CD4-positive, alpha-beta T cell (primary cell): ENCODE data around the gene MAD2L1. TPM values are rescaled to one million over a fixed set of nuclear protein-coding genes. Genes with fewer than 3 reads are reported as not detected.
"Not testable (repeated sequence)": the region's sequence is repeated elsewhere in the genome, so short reads cannot be mapped to it uniquely, and the experiment has no call there.

Experiments
- ATAC-seq: fragments of 200-7000 bp; cut with Tn5 transposase; one replicate; pipeline ENCODE4 v1.10.0; 2022; ENCODE audit warnings: mild to moderate bottlenecking; ENCODE audit not compliant: poor library complexity
- CTCF ChIA-PET: fragments of 350-600 bp; sonication (Branson Sonifier 250); formaldehyde crosslinking; loops from one replicate; lab custom pipeline; 2021; ENCODE audit warnings: antibody characterized with exemption, inconsistent platforms; lab: Charles Lee
- POLR2A ChIA-PET: fragments of 350-600 bp; sonication (Branson Sonifier 250); formaldehyde crosslinking; loops from one replicate; lab custom pipeline; 2021; ENCODE audit warnings: antibody characterized with exemption, inconsistent platforms; lab: Charles Lee
- DNase-seq, 14 experiments: peaks; one replicate each; pipeline ENCODE4 v3.0.0-alpha.2; 2013 to 2020; ENCODE audit warnings: mixed read lengths in 2 of 14
- H3K27ac ChIP-seq, 2 donors: one replicate each; pipeline versions ENCODE4 v1.5.1 to v1.7.0; 2013; ENCODE audit warnings: low read length in 2 of 2, low read depth in 1 of 2, mild to moderate bottlenecking in 1 of 2
- H3K27me3 ChIP-seq, 2 experiments: 1 replicate in 1 of 2; 2 replicates in 1 of 2; pipeline versions ENCODE4 v1.6.1 to v1.7.0; 2013; ENCODE audit warnings: low read length in 2 of 2, control low read depth in 1 of 2, mild to moderate bottlenecking in 1 of 2, moderate library complexity in 1 of 2; ENCODE audit not compliant: insufficient read depth in 2 of 2, control insufficient read depth in 1 of 2
- H3K36me3 ChIP-seq: one replicate; pipeline ENCODE4 v1.6.1; 2013; ENCODE audit warnings: low read length, control low read depth; ENCODE audit not compliant: insufficient read depth
- H3K4me1 ChIP-seq: one replicate; pipeline ENCODE4 v1.6.1; 2013; ENCODE audit warnings: low read length, control low read depth; ENCODE audit not compliant: insufficient read depth
- H3K4me3 ChIP-seq: one replicate; pipeline ENCODE4 v1.5.1; 2013; ENCODE audit warnings: mild to moderate bottlenecking, low read length, moderate library complexity
- H3K9me3 ChIP-seq, 2 experiments: 1 replicate in 1 of 2; 2 replicates in 1 of 2; pipeline versions ENCODE4 v1.6.1 to v1.7.0; 2013; ENCODE audit warnings: low read length in 2 of 2, mild to moderate bottlenecking in 2 of 2, control low read depth in 1 of 2, moderate library complexity in 1 of 2; ENCODE audit not compliant: control insufficient read depth in 1 of 2, insufficient read depth in 1 of 2
- H3K27ac Mint-ChIP-seq: one replicate; pipeline ENCODE4 v1.8.0; 2020; ENCODE audit warnings: mixed read lengths
- H3K27me3 Mint-ChIP-seq: one replicate; pipeline ENCODE4 v1.8.0; 2021; ENCODE audit warnings: mixed read lengths
- H3K36me3 Mint-ChIP-seq: one replicate; pipeline ENCODE4 v1.8.0; 2021; ENCODE audit warnings: low read depth, mixed read lengths
- H3K4me1 Mint-ChIP-seq: one replicate; pipeline ENCODE4 v1.8.0; 2021; ENCODE audit warnings: low read depth, mixed read lengths
- H3K4me3 Mint-ChIP-seq: one replicate; pipeline ENCODE4 v1.8.0; 2020; ENCODE audit warnings: mild to moderate bottlenecking, mixed read lengths
- H3K9me3 Mint-ChIP-seq: one replicate; pipeline ENCODE4 v1.8.0; 2020; ENCODE audit warnings: mixed read lengths
- intact Hi-C, 2 experiments: fragments of 100-400 bp; cut with DNase I in 1 of 2; cut with micrococcal nuclease in 1 of 2; formaldehyde crosslinking; loops; one replicate each; pipeline versions ENCODE4 v1.15.1 to v1.9.0; 2023 to 2025; cut with DNase I, micrococcal nuclease
- total RNA-seq, 174 experiments: library from RNA in 2 of 174; stranded (reverse) in 2 of 174; gene quantifications; one replicate each; pipeline ENCODE4 v1.2.3 and lab custom pipeline; 2021 to 2026
- TF ChIP-seq, protein P1 (sequence below): fragments of 200-600 bp; IDR thresholded peaks from one replicate; pipeline ENCODE4 v1.8.0; 2022; ENCODE audit warnings: antibody characterized with exemption, mild to moderate bottlenecking

MAD2L1 gene
- total RNA-seq, 2 experiments from 2014 or later, result 4.6 to 5.6 TPM

DNA sequence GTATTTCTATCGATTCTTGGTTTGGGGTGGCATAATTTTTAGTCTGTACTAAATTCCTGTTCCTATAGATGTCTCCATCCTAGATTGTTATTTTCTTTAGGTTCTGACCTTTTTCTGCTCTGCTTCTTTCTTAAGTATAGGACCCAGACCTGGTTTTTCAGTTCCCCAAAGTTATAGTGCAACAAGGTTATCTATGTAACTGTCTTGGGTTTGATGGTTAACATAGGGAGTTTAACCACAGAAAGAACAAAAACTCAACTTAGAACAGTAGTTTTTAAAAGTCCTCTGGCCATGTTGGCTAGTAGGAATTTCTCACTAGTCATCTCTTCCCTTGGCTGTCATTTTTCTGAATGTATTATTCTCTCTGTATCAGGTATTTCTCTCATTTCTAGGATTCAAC is 38.8 kb upstream of the MAD2L1 start:
- Mint-ChIP-seq H3K4me3 (no peak overlapping the region), H3K4me1 (no peaks in the 10 kb centered on the region), H3K27ac (no peak overlapping the region), H3K27me3 (no peaks in the 10 kb centered on the region), H3K36me3 (no peaks in the 10 kb centered on the region), H3K9me3 (no peaks in the 10 kb centered on the region)
- H3K4me3 ChIP-seq, result no peak overlapping the region
- peaks cover 0 to 4% of the 10 kb centered on the region in 2 experiments for H3K9me3 ChIP-seq
- DNase-seq, result no peak
- H3K27me3 ChIP-seq, result no peaks in the 10 kb centered on the region
- CTCF ChIA-PET, result no interaction called here
- no peak overlapping the region for H3K27ac ChIP-seq
- TF ChIP-seq, protein P1, sequence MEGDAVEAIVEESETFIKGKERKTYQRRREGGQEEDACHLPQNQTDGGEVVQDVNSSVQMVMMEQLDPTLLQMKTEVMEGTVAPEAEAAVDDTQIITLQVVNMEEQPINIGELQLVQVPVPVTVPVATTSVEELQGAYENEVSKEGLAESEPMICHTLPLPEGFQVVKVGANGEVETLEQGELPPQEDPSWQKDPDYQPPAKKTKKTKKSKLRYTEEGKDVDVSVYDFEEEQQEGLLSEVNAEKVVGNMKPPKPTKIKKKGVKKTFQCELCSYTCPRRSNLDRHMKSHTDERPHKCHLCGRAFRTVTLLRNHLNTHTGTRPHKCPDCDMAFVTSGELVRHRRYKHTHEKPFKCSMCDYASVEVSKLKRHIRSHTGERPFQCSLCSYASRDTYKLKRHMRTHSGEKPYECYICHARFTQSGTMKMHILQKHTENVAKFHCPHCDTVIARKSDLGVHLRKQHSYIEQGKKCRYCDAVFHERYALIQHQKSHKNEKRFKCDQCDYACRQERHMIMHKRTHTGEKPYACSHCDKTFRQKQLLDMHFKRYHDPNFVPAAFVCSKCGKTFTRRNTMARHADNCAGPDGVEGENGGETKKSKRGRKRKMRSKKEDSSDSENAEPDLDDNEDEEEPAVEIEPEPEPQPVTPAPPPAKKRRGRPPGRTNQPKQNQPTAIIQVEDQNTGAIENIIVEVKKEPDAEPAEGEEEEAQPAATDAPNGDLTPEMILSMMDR, result no peak
- no peaks in the 10 kb centered on the region for H3K36me3 ChIP-seq
- intact Hi-C loops, result no loop called here
- H3K4me1 ChIP-seq, result no peaks in the 10 kb centered on the region
- POLR2A ChIA-PET, result no interaction called here
- no peak for ATAC-seq

DNA sequence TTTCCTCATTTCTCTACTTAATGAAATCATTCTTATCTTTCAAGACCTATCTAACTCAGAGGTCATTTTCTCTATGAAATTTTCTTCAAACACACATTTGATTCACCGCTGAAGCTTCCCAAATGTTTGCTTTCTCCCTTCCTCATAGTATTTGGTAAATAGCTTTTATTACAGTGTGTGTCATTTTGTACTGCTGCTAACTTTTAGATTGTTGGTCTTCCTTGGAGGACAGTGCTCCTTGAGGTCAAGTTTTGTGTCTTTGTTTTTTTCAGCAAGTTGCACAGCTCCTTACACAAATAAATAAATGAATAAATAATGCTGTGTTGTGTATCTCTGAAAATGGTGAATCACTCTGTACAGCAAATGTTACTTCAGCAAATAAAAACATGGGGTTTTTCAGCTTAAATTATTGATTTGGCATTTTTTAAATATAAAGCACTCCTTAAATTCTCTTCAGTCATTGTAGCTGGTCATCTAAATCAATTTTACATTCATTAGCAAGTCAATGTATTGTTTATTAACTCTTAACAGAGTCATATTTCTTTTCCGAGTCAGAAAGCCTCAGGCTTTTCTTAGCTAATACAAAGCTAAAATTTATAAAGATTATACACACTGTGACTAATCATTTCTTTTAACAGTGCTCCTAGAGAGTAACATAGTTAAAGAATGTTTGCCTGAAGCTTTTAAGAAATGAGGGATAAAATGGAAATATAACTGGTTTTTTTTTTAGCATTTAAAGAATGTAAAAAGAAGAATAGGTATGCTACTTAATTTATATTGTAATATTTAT is 30.1 kb upstream of the MAD2L1 start:
- ATAC-seq (no peak), DNase-seq (no peak)
- Histone ChIP-seq H3K4me3 (no peak overlapping the region), H3K9me3 (no peaks in the 10 kb centered on the region), H3K36me3 (no peaks in the 10 kb centered on the region), H3K4me1 (no peaks in the 10 kb centered on the region), H3K27ac (no peak overlapping the region), H3K27me3 (no peaks in the 10 kb centered on the region)
- intact Hi-C loops, result no loop called here
- POLR2A ChIA-PET, result no interaction called here
- no peak overlapping the region for H3K4me3 Mint-ChIP-seq
- no peaks in the 10 kb centered on the region for H3K36me3 Mint-ChIP-seq
- CTCF ChIA-PET, result no interaction called here
- H3K9me3 Mint-ChIP-seq, result no peaks in the 10 kb centered on the region
- H3K27ac Mint-ChIP-seq, result no peak overlapping the region
- H3K27me3 Mint-ChIP-seq, result peaks cover 24% of the 10 kb centered on the region
- TF ChIP-seq, protein P1, result no peak
- H3K4me1 Mint-ChIP-seq, result no peaks in the 10 kb centered on the region

DNA sequence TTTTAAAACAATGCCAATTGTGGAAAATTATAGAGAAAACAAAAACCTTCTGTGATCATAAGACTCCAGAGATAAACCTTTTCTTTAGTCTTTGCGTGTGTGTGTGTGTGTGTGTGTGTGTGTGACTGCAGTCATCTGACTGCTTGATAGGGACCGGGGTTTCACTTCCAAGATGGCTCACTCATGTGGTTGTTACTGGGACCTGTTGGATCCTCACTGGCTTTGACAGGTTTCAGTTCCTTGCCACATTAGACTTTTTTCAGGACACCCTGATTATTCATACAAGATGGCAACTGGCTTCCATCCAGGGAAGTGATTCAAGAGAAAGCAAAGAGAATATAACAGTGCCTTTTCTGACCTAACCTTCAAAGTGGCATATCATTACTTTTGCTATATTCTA is 21.9 kb upstream of the MAD2L1 start:
- Mint-ChIP-seq H3K4me1 (no peaks in the 10 kb centered on the region), H3K9me3 (no peaks in the 10 kb centered on the region), H3K4me3 (no peak overlapping the region), H3K36me3 (no peaks in the 10 kb centered on the region), H3K27ac (no peak overlapping the region), H3K27me3 (peaks cover 35% of the 10 kb centered on the region)
- Histone ChIP-seq H3K36me3 (no peaks in the 10 kb centered on the region), H3K27ac (no peak overlapping the region), H3K27me3 (no peaks in the 10 kb centered on the region), H3K4me3 (no peak overlapping the region), H3K9me3 (peaks cover 0 to 3% of the 10 kb centered on the region in 2 experiments), H3K4me1 (no peaks in the 10 kb centered on the region)
- intact Hi-C loops, result no loop called here
- ChIA-PET CTCF (no interaction called here), POLR2A (no interaction called here)
- DNase-seq (no peak), ATAC-seq (no peak)
- TF ChIP-seq, protein P1, result no peak

DNA sequence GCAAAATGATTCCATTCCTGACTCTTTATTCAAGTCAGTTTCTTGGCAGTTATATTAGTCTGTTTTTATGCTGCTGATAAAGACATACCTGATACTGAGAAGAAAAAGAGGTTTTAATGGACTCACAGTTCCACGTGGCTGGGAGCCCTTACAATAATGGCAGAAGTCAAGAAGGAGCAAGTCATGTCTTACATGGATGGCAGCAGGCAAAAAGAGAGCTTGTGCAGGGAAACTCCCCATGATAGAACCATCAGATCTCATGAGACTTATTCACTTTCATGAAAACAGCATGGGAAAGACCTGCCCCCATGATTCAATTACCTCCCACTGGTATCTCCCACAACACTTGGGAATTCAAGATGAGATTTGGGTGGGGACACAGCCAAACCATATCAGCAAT is 21.4 kb upstream of the MAD2L1 start:
- DNase-seq, H3K27me3 ChIP-seq, H3K4me3 ChIP-seq, H3K27ac ChIP-seq, H3K36me3 Mint-ChIP-seq, CTCF ChIA-PET, H3K4me1 Mint-ChIP-seq, H3K9me3 Mint-ChIP-seq, H3K36me3 ChIP-seq, ATAC-seq, POLR2A ChIA-PET, H3K27ac Mint-ChIP-seq, H3K4me1 ChIP-seq, intact Hi-C loops, H3K9me3 ChIP-seq, H3K4me3 Mint-ChIP-seq: not testable (repeated sequence)
- H3K27me3 Mint-ChIP-seq, result peaks cover 32% of the 10 kb centered on the region
